ENCODE measurements around the gene SACM1L.

DNA sequence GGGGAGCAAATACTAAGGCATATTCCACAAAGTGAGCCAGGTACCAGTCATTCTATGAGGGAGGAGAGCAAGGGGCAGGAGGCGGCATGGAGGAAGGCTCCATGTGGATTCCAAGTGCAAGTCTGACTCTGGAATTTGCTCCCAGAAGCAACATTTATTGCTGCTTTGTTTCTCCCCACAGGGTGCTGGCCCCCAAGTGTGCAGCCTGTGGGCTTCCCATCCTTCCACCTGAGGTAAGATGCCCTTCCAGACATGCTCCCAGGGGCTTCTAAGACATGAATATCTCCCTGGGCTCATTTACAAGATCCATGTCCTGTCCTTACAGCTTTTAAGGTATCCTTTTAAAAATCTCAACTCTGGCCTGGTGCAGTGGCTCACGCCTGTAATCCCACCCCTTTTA is 15.9 kb upstream of the SACM1L start:
- no peak for TF ChIP-seq MAX (IDR thresholded peaks at IDR 0.05; ENCODE audit: insufficient read depth, insufficient read length)
- TF ChIP-seq, protein P1, sequence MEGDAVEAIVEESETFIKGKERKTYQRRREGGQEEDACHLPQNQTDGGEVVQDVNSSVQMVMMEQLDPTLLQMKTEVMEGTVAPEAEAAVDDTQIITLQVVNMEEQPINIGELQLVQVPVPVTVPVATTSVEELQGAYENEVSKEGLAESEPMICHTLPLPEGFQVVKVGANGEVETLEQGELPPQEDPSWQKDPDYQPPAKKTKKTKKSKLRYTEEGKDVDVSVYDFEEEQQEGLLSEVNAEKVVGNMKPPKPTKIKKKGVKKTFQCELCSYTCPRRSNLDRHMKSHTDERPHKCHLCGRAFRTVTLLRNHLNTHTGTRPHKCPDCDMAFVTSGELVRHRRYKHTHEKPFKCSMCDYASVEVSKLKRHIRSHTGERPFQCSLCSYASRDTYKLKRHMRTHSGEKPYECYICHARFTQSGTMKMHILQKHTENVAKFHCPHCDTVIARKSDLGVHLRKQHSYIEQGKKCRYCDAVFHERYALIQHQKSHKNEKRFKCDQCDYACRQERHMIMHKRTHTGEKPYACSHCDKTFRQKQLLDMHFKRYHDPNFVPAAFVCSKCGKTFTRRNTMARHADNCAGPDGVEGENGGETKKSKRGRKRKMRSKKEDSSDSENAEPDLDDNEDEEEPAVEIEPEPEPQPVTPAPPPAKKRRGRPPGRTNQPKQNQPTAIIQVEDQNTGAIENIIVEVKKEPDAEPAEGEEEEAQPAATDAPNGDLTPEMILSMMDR (IDR thresholded peaks at IDR 0.05; ENCODE audit: extremely low read depth in 1 of 2, insufficient read depth in 1 of 2, low read depth in 1 of 2, low read length in 2 of 2) = no peak
- no peak for TF ChIP-seq EZH2 (IDR thresholded peaks at IDR 0.05; ENCODE audit: borderline replicate concordance, low read depth, low read length, severe bottlenecking)
- no peak for TF ChIP-seq POLR2A (IDR thresholded peaks at IDR 0.05; ENCODE audit: low read depth, low read length)
- TF ChIP-seq POLR2AphosphoS5 (IDR thresholded peaks at IDR 0.05; ENCODE audit: insufficient read depth, low read depth, low read length) = no peak
- TF ChIP-seq JUN (IDR thresholded peaks at IDR 0.05; ENCODE audit: borderline replicate concordance, insufficient read depth, insufficient read length, low read depth) = no peak
- TF ChIP-seq MYC (IDR thresholded peaks at IDR 0.05; ENCODE audit: low read depth, low read length) = no peak

Measured in endothelial cell of umbilical vein (primary cell).